Posterior cingulate gyrus (tissue), 11 donors: ENCODE results near the gene DLG5.

Experiments
- DNase-seq, 10 donors: peaks; one replicate each; pipeline versions ENCODE4 v3.0.0 to v3.0.0-alpha.2; 2020 to 2021; ENCODE audit warnings: mixed read lengths in 3 of 10
- intact Hi-C: fragments of 100-400 bp; cut with DNase I; formaldehyde crosslinking; loops from one replicate; pipeline ENCODE4 v1.15.1; 2023

Gene DLG5

GRCh38 chr10:77744245-77744644 is 182.3 kb downstream of the DLG5 start:
- no peak for DNase-seq

GRCh38 chr10:77742172-77742571 is 184.4 kb downstream of the DLG5 start:
- no peak for DNase-seq
- intact Hi-C loops, result no loop called here

More at GRCh38 chr10:77744245-77744644, 182.3 kb downstream of the DLG5 start:
- intact Hi-C loops, result no loop called here

- intact Hi-C loops, result no loop called here
- DNase-seq, result no peak
These were observed 184.8 kb downstream of the DLG5 start for GRCh38 chr10:77741746-77742145.
